GM13977 (cell line): ENCODE results near the gene TFF1.

Source experiments
- DNase-seq: peaks from one replicate; pipeline ENCODE4 v3.0.0; 2012; ENCODE audit warnings: low spot score
- in situ Hi-C: fragments of 300-500 bp; cut with MboI; formaldehyde crosslinking; loops from one replicate; pipeline ENCODE4 v1.12.0; 2022; ENCODE audit warnings: low sequenced_read_pairs, low pct_unique_long_range_greater_than_20kb, mixed read lengths, inconsistent platforms; ENCODE audit not compliant: unreplicated experiment
- TF ChIP-seq, protein P1 (sequence below): IDR thresholded peaks from 2 replicates; pipeline ENCODE4 v1.5.1; 2012; ENCODE audit warnings: mild to moderate bottlenecking, control low read depth; ENCODE audit not compliant: insufficient read depth; ENCODE audit errors: extremely low read depth, missing control alignments

Gene TFF1

DNA sequence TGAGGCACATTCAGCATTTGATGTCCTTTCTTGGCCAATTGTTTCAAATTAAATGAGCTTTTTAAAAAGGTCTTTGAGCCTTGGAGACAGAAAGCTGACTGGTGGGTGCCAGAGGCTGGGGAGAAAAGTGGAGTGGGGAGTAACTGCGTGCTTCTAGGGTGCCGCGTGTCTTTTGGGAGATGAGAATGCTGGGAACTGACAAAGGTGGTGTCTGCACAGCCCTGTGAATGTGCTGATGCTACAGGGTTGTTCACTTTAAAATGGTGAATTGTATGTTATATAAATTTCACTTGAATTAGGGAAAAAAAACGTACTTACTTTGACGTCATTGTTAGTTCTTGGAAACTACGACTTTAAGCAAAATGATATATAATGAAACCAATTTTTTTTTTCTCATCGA lies 8.1 kb upstream of the TFF1 start:
- TF ChIP-seq, protein P1, sequence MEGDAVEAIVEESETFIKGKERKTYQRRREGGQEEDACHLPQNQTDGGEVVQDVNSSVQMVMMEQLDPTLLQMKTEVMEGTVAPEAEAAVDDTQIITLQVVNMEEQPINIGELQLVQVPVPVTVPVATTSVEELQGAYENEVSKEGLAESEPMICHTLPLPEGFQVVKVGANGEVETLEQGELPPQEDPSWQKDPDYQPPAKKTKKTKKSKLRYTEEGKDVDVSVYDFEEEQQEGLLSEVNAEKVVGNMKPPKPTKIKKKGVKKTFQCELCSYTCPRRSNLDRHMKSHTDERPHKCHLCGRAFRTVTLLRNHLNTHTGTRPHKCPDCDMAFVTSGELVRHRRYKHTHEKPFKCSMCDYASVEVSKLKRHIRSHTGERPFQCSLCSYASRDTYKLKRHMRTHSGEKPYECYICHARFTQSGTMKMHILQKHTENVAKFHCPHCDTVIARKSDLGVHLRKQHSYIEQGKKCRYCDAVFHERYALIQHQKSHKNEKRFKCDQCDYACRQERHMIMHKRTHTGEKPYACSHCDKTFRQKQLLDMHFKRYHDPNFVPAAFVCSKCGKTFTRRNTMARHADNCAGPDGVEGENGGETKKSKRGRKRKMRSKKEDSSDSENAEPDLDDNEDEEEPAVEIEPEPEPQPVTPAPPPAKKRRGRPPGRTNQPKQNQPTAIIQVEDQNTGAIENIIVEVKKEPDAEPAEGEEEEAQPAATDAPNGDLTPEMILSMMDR = no peak

DNA sequence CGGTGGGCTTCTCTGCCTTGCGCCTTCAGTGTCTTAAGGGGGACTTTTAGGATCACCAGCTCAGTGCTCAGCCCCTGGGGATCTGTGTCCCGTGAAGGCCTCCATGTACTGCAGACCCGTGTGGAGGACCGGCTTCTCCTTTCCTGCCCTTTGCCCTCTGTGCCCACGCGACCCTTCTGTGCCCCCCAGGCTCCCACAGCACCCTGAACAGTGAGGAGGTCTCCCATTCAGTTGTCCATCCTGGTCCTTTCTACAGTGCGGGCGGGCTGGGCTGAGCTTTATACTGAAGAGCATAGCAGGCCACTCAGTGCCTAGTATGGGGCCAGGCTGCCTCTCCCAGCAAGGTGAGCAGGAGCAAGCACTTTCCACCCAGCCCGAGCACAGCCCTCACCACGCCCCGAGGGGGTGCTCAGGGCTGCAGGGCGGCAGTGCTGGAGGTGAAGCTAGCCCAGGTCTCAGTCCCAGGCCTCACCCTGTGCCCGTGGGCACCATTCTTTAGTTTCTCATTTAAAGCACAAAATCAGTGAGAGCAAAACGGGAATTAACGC lies 7.6 kb upstream of the TFF1 start:
- TF ChIP-seq, protein P1 = no peak
- in situ Hi-C loops = loop anchor here (5.0 kb wide), 1 partner anchor 53 kb away; no protein-coding TSS in a partner anchor
- no peak for DNase-seq

More for the DNA sequence above, 8.1 kb upstream of the TFF1 start:
- in situ Hi-C loops = loop anchor here (5.0 kb wide), 1 partner anchor 53 kb away; no protein-coding TSS in a partner anchor
- no peak for DNase-seq

DNA sequence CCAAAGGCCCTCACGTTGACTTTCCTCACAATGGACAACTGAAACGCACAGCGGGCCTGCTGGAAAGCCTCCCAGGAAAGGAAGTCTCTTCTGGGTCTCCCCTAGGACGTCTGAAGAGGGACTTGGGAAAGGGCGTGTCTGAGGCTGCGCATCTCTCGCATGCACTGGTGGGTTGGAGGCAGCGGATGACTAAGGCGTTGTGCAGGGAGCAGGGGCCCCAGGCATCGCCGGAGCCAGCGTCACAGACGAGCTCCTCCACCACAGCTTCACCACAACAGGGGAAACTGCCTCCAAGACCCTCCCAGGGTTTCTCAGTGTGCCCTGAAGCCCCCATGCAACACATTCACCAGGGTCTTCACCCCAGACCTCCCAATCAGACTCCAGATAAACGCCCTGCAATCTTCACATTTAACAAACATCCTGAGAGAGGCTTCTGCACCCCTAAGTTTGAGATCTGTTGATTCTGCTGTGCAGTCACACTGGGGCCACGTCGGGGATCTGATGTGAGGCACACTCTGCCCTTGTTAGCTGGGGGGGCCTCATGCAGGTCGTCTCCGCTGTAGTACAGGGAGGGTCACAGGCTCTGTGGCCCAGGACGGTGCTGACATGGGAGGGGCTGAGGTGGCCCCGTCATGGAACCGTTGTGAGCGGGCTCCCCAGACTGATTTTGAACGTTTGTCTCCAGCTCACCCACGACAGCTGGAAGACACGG lies 7.0 kb upstream of the TFF1 start:
- TF ChIP-seq, protein P1 = no peak
- no peak for DNase-seq
- in situ Hi-C loops = loop anchor here (5.0 kb wide), 1 partner anchor 54 kb away; no protein-coding TSS in a partner anchor

DNA sequence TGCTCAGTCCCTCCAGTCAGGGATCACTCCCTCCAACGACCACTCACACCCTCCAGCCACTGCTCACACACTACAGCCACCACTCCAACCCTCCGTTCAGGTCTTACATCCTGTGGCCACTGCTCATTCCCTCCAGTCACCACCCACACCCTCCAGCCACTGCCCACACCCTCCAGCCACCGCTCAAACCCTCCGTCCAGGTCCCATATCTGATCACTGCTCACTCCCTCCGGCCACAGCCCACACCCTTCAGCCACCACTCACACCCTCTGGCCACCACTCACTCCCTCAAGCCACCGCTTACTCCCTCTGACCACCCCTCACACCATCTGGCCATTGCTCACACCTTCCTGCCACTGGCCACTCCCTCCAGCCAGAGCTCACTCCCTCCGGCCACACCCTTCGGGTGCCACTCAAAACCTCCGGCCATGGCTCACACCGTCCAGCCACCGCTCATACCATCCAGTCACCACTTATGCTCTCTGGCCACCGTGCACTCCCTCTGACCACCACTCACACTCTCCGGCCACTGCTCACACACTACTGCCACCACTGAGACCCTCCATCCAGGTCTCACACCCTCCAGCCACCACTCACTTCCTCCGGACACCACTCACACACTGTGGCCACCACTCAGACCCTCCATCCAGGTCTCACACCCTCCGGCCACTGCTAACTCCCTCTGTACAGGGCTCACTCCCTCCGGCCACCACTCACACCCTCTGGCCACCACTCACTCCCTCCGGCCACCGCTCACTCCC lies 4.7 kb upstream of the TFF1 start:
- TF ChIP-seq, protein P1 = no peak
- DNase-seq = no peak
- in situ Hi-C loops = loop anchor here (5.0 kb wide), 1 partner anchor 56 kb away; no protein-coding TSS in a partner anchor

DNA sequence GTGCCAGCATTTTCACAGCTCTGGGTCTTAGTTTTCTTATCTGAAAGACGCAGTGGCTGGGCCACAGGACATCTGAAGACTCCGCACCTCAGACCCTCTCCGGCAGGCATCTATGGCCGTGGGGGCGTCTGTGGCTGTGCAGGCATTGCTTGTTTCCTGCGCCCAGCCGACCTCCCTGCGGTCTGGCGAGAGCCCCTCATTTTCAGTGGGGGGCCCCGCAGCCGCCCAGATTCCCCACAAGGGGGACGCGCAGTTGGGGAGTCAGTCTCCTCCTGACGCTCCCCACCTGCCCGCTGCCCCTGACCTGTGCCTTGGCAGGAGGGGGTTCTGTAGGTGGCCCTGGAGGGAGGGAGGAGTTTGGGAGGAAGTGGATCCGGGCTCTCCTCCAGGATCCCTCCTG lies 3.5 kb upstream of the TFF1 start:
- DNase-seq = no peak
- TF ChIP-seq, protein P1 = no peak
- in situ Hi-C loops = loop anchor here (5.0 kb wide), 1 partner anchor 57 kb away; no protein-coding TSS in a partner anchor

DNA sequence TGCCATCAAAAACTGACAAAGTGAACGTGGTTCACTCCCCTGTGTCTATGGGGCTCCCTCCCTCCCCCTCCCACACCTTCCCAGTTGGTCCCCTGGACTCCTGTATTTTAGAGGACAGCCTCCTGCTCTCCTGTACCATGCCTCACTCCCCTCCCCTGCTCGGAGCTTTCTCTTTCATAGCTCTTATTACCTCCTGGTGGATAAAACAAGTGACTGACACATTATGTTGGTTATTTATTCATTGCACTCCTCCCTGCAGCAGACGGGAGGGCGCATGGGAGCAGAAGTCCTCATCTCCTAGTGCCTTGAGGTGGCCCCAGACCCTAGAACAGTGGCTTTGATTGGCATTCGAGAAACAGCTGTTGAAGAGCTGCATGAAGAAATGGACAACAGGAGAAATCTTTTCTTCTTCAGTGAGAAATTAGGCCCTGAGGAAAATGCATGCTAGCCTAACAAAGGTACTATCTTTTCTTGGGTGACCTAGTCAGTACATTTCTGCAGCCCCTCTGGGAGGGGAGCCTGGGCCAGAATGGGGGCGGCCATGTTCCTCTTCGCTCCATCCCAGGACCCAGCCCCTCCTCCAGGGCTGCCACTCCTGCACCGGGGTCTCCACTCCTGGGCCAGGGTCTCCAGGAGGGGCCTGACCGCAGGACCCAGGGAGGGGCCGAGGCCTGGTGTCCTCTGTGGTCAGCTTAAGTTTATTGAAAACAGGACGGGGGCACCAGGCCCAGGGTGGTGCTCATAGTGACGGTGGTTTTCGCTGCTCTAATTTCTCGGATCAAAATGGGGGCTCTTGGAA lies 1.2 kb upstream of the TFF1 start:
- DNase-seq = no peak
- in situ Hi-C loops = no loop called here
- TF ChIP-seq, protein P1 = no peak
